Retina (tissue), 1 donor: ENCODE data around the gene SCGB1C2.
A peak's percentile ranks its signal among the peaks of the same experiment; 100 is the strongest.
"Not testable (repeated sequence)": the region's sequence is repeated elsewhere in the genome, so short reads cannot be mapped to it uniquely, and the experiment has no call there.

Experiments used
- DNase-seq: peaks from one replicate; pipeline ENCODE4 v3.0.0-alpha.2; 2016

The SCGB1C2 gene

DNA sequence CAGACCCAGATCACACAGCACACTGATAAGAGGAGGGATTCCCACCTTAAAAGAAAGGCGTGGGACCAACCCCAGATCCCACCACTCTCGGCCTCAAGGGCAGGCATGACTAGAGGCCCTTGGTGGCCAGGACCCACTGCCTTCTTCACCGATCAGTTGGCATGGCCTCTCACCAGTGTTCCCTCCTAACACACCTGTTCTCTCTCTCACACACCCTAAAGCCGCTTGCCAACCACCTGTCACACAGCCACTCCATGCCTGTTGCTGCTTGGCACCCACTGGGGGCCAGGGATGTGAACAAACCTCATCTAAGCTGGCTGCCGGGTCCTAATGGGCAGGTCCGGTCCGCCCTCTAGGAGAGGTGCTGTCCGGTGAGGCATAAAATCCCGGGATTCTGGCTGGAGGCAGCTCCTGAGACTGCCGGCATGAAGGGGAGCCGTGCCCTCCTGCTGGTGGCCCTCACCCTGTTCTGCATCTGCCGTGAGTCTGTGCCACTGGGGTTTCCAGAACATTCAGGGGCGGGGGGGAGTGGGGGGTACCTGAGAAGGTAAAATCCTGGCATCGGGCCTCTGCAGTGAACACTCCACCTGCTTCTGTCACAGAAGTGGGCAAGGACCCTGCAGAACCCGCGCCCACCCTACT lies at the start of gene SCGB1C2:
Gene SCGB1C2 (plus strand): TSS at position 404 of the 642 bp plus-strand sequence. CDS start 22 bp downstream, at position 426.
- DNase-seq, result not testable (repeated sequence)

DNA sequence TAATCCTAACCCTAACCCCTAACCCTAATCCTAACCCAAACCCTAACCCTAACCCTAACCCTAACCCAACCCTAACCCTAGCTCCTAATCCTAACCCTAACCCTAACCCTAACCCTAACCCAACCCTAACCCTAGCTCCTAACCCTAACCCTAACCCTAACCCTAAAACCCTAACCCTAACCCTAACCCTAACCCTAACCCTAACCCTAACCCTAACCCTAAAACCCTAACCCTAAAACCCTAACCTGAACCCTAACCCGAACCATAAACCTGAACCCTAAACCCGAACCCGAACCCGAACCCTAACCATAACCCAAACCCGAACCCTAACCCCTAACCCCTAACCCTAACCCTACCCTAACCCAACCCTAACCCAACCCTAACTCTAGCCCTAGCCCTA lies 24.3 kb upstream of the SCGB1C2 start:
- not testable (repeated sequence) for DNase-seq

GRCh38 chr17:118339-118917 lies 18.9 kb upstream of the SCGB1C2 start:
- DNase-seq, result not testable (repeated sequence)

GRCh38 chr17:133932-134331 lies 3.4 kb upstream of the SCGB1C2 start:
- DNase-seq, result not testable (repeated sequence)

GRCh38 chr17:134332-134785 lies 3.0 kb upstream of the SCGB1C2 start:
- not testable (repeated sequence) for DNase-seq

GRCh38 chr17:135022-135421 lies 2.3 kb upstream of the SCGB1C2 start:
- not testable (repeated sequence) for DNase-seq

- not testable (repeated sequence) for DNase-seq
Measured at GRCh38 chr17:135895-136294, 1.5 kb upstream of the SCGB1C2 start.

GRCh38 chr17:136531-136930 lies 838 bp upstream of the SCGB1C2 start:
- DNase-seq, result not testable (repeated sequence)

DNA sequence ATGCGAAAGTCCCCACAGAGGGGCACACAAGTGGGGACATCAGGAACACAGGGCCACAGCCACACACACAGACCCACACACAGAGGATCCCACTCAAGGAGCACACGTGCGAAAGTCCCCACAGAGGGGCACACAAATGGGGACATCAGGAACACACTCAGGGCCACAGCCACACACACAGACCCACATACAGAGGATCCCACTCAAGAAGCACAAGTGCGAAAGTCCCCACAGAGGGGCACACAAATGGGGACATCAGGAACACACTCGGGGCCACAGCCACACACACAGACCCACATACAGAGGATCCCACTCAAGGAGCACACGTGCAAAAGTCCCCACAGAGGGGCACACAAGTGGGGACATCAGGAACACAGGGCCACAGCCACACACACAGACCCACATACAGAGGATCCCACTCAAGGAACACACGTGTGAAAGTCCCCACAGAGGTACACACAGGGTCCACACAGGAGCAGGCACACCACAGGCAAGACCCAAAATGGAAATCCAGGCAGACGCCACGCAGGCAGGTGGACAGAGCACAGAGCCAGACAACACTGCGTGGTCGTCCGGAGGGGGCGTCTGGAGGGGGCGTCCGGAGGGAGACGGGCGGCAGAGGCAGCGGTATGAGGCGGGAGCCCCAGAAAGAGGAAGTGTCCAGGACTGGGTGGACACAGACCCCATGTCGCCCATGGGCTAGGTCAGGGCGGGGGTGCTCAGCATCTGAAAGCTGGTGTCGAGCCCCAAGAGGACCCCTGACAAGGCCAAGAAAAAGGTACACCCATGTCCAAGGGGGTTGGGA lies 2.2 kb downstream of the SCGB1C2 start:
- DNase-seq, result not testable (repeated sequence)

DNA sequence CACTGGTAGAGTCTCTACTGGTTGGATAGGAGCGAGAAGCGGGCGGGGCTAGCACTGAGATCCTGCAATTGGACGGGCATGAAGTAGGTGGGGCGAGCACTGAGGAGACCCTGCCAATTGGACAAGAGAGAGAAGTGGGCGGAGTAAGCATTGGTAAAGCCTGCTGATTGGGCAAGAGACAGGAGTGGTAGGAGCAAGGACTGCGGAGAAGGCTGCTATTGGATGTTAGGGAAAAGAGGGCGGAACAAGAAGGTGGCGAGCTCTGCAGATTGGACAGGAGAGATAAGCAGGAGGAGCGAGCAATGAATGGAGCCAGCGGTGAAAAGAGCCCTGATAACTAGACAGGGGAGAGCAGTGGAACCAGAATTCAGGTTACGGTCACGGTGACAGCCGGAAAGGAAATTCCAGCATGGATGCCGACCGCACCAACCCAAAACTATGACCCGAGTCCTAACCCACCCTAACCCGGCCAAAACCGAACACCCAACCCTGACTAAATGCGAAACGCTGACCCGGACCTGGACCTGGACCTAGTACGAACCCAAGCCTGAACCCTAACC lies 4.8 kb downstream of the SCGB1C2 start:
- no peak for DNase-seq

- no peak for DNase-seq
Measured at GRCh38 chr17:142876-143784, 5.8 kb downstream of the SCGB1C2 start.

- peak; percentile 92 for DNase-seq
Measured at GRCh38 chr17:143785-144281, 6.5 kb downstream of the SCGB1C2 start.

DNA sequence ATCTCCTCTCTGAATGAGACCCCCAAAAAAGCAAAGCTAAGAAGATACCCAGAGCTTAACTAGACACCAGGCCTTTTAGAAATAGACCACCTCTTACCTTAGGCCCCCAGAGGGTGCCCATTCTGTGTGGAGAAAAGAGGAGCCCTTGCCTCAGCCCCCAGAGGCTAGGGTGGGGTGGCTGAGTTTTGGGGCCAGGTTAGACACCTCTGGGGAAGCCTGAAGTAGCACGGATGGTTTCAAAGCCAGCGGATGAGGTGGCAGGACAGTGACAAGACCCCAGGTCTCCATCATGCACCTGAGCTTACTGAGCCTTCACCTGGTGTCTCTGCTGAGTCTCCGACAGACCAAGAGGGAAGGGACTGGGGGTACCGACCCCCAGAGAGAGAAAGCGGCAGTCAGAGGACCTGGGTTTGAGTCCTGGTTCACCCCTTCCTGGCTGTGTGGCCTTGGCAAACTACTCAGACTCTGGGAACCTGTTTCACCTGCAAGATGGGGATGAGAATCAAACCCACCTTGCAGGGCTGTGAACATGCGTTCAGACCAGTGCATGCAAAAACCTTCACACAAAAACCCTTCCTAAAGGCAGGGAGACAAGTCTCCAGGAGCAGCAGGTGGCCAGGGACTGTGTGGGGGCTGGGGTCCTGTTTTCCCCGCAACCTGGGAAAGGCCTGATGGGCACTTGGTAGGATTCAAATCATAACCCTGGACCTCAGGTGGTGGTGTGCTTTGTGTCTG lies 7.7 kb downstream of the SCGB1C2 start:
- DNase-seq, result no peak

- no peak for DNase-seq
Measured at GRCh38 chr17:145671-146541, 8.5 kb downstream of the SCGB1C2 start.

DNA sequence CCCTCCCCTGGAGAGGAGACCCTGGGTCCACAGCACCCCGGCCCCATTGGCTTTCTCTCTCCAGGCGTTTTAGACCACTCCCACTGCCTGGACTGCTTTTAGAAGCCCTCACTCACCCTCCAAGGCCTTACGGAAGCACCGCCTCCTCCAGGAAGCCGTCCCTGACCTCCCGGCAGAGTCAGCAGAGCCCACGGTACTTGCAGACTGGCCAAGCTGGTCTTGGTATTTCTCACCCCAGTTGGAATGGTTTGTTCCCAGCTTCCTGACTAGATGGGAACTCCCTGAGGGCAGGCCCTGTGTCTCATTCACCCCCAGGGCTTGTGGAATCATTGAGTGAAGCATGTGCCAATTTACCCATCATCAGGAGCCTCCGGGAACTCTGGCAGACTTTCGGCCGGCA lies 9.2 kb downstream of the SCGB1C2 start:
- DNase-seq, result no peak

- no peak for DNase-seq
Measured at GRCh38 chr17:146983-147761, 9.8 kb downstream of the SCGB1C2 start.

DNA sequence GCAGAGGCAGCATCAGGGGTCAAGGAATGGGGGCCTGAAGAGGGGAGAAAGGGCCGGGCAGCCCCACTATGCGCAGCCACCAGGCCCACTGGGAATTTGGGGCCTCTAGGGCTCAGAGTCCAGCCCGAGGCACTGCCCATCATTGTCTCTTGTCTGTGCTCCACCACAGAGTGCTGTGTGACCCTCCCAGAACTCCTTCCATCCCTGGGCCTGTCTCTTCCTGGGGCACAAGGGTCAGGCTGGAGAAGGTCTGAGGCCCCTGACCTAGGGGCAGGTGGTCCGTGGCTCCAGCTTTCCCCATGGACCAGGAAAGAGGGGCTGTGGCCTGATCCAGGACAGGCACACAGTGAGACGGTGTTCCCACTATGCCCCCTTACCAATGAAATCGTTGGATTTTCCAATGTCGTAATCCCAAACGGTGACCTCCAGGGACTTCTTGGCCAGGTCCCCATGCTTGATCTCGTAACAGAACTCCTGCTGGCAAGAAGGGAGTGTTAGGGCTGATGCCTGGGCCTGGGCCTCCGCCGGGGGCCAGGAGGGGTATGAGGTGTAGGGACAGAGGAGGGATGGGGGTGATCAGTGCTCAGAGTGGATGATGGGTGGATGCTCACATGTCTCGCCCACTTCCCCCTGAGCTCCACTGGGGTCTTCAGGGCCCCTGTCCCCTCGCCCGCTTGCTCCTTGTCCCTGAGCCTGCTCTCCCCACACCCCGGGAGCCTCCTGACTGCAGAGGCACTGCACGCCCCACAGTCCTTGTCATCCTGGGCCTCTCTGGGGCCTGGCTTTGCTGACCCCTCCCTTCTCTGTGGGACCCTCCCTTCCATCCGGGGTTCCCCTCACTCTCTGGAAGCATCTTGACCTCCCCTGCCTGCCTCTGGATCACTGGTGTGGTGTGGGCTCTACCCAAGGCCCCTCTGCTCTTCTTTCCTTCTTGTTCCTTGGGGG lies 10.7 kb downstream of the SCGB1C2 start:
- no peak for DNase-seq

DNA sequence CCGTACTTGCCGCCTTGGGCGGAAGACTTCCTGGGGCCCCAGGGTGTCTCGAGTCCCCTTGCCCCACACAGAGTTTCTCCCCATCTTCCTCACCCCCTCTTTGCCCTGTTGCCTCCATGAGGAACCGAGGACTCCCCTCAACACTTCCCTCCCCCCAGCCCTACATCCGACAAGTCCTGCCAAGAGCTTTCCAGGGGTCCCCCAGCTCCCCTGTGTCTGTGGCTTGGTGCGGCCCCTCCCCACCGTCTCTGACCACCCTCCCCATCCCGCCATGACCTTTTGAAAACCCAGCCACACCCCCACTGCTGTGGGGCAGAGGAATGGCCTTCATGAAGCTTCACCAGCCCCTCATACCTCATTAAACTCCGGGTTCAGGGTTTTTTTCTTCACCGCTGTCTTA lies 11.4 kb downstream of the SCGB1C2 start:
- no peak for DNase-seq
